HG03095 (cell line): Measurements from ENCODE around the gene EGLN3.

ENCODE experiments used
- ATAC-seq: cut with Tn5 transposase; IDR thresholded peaks from one replicate; pipeline ENCODE4 v1.9.1; 2021; ENCODE audit warnings: moderate library complexity; ENCODE audit not compliant: unreplicated experiment

Gene EGLN3

DNA sequence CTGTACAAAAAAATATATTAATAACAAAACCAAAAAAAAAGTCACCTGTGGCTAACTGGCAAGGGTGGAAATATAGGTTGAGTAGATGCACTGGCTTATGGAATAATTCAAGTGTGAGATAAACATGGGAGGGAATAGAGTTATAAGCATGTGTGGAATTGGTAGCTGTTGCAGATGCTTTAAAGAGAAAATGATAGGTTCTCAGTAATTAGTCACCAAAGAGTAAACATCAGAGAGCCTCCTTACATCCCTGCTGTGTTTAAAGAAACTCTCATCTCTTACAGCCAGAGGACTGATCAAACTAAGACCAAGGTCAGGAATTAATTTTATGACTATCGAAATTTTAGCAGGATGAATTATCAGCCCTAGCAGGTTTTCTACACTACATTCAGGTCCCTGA is 70.5 kb downstream of the EGLN3 start:
- ATAC-seq: no peak

DNA sequence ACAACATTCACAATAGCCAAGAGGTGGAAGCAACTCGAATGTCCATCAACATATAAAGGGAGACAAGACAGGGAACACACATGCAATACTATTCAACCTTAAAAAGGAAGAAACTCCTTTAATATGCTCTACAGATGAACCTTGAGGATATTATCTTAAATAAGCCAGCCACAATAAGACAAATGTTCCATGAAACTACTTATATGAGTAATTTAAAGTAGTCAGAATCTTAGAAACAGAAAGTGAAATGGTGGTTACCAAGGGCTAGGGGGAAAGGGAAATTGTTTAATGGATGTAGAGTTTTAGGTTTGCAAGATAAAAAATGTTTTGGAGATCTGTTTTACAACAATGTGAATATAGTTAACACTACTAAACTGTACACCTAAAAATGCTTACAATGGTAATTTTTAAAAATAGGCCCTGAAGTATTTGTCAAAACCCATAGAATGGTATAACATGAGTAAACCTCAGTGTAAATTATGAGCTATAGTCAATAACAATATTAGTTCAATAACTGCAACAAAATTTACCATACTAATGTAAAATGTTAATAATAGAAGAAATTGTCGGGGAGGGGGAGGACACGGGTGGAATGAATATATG is 71.1 kb downstream of the EGLN3 start:
- ATAC-seq: no peak

DNA sequence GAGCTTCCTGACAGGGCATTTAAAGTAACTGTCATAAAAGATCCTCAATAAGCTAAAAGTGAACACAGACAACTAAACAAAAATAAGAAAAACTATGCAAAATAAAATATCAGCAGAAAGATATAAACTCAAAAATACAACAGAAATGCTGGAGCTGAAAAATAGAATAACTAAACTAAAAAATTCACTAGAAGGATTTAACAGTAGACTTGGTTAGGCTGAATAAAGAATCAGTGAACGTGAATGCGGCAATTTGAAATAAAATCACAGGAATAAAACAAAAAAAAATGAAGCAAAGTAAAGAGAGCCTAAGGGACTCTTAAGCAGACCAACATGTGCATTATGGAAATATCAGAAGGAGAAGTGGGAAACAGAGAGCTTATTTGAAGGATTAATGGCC is 74.6 kb downstream of the EGLN3 start:
- ATAC-seq: no peak
